Left hindlimb (tissue), 1 donor: ENCODE results near the gene SFMBT2.
"Not testable (repeated sequence)": the region's sequence is repeated elsewhere in the genome, so short reads cannot be mapped to it uniquely, and the experiment has no call there.

Experiments
- DNase-seq: peaks from one replicate; pipeline ENCODE4 v3.0.0-alpha.2; 2018

SFMBT2 gene

GRCh38 chr10:7400068-7400715 lies 10.6 kb downstream of the SFMBT2 start:
- no peak for DNase-seq

GRCh38 chr10:7399533-7399932 lies 11.3 kb downstream of the SFMBT2 start:
- DNase-seq: no peak

- no peak for DNase-seq
These were observed 13.5 kb downstream of the SFMBT2 start for GRCh38 chr10:7397049-7398035.

GRCh38 chr10:7392301-7392700 lies 18.5 kb downstream of the SFMBT2 start:
- DNase-seq: not testable (repeated sequence)

- DNase-seq: no peak
These were observed 19.1 kb downstream of the SFMBT2 start for GRCh38 chr10:7391748-7392147.

- DNase-seq: not testable (repeated sequence)
These were observed 20.1 kb downstream of the SFMBT2 start for GRCh38 chr10:7390689-7391110.

- no peak for DNase-seq
These were observed 21.0 kb downstream of the SFMBT2 start for GRCh38 chr10:7389844-7390243.

GRCh38 chr10:7389346-7389745 lies 21.5 kb downstream of the SFMBT2 start:
- no peak for DNase-seq

GRCh38 chr10:7388602-7389001 lies 22.2 kb downstream of the SFMBT2 start:
- no peak for DNase-seq

GRCh38 chr10:7388149-7388548 lies 22.7 kb downstream of the SFMBT2 start:
- DNase-seq: not testable (repeated sequence)

GRCh38 chr10:7385114-7385513 lies 25.7 kb downstream of the SFMBT2 start:
- DNase-seq: no peak

- no peak for DNase-seq
These were observed 27.4 kb downstream of the SFMBT2 start for GRCh38 chr10:7383442-7383841.

- no peak for DNase-seq
These were observed 30.1 kb downstream of the SFMBT2 start for GRCh38 chr10:7380704-7381241.

GRCh38 chr10:7378602-7379403 lies 32.0 kb downstream of the SFMBT2 start:
- DNase-seq: no peak

GRCh38 chr10:7377614-7378248 lies 33.1 kb downstream of the SFMBT2 start:
- no peak for DNase-seq

- no peak for DNase-seq
These were observed 36.0 kb downstream of the SFMBT2 start for GRCh38 chr10:7374795-7375194.

- DNase-seq: no peak
These were observed 37.8 kb downstream of the SFMBT2 start for GRCh38 chr10:7373039-7373438.

- no peak for DNase-seq
These were observed 38.3 kb downstream of the SFMBT2 start for GRCh38 chr10:7372504-7372903.

GRCh38 chr10:7370511-7370910 lies 40.3 kb downstream of the SFMBT2 start:
- no peak for DNase-seq

GRCh38 chr10:7365027-7365745 lies 45.6 kb downstream of the SFMBT2 start:
- DNase-seq: no peak

GRCh38 chr10:7364474-7364873 lies 46.4 kb downstream of the SFMBT2 start:
- DNase-seq: no peak

- DNase-seq: no peak
These were observed 47.1 kb downstream of the SFMBT2 start for GRCh38 chr10:7363700-7364099.
